Stimulated activated CD8-positive, alpha-beta memory T cell treated with anti-CD3 and anti-CD28 coated beads, Interleukin-7, amount 100 ng/mL, for 1 hour (primary cell): Measurements from ENCODE around the gene FYN.

Experiments used
- DNase-seq, 2 donors: peaks; one replicate each; pipeline ENCODE4 v3.0.0-alpha.2; 2020; ENCODE audit warnings: low read depth in 2 of 2

The FYN gene

GRCh38 chr6:111769365-111770152 is 103.7 kb downstream of the FYN start:
- no peak for DNase-seq

- DNase-seq: no peak
Observed at GRCh38 chr6:111768431-111768770, 104.9 kb downstream of the FYN start.

- DNase-seq: no peak
Observed at GRCh38 chr6:111767752-111768430, 105.4 kb downstream of the FYN start.

- DNase-seq: no peak
Observed at GRCh38 chr6:111766201-111766857, 106.9 kb downstream of the FYN start.

- DNase-seq: no peak
Observed at GRCh38 chr6:111765763-111766162, 107.5 kb downstream of the FYN start.

- peak in 1 of 2 donors; percentile 27 for DNase-seq
Observed at GRCh38 chr6:111764238-111765175, 108.7 kb downstream of the FYN start.

GRCh38 chr6:111763381-111763780 is 109.9 kb downstream of the FYN start:
- no peak for DNase-seq

GRCh38 chr6:111761783-111762312 is 111.4 kb downstream of the FYN start:
- no peak for DNase-seq

- DNase-seq: no peak
Observed at GRCh38 chr6:111761212-111761611, 112.0 kb downstream of the FYN start.

GRCh38 chr6:111759836-111760785 is 113.1 kb downstream of the FYN start:
- no peak for DNase-seq

GRCh38 chr6:111759331-111759835 is 113.9 kb downstream of the FYN start:
- no peak for DNase-seq

- no peak for DNase-seq
Observed at GRCh38 chr6:111758608-111759329, 114.5 kb downstream of the FYN start.

GRCh38 chr6:111757342-111757741 is 115.9 kb downstream of the FYN start:
- no peak for DNase-seq

- no peak for DNase-seq
Observed at GRCh38 chr6:111754423-111754822, 118.8 kb downstream of the FYN start.

GRCh38 chr6:111753573-111753972 is 119.7 kb downstream of the FYN start:
- no peak for DNase-seq

GRCh38 chr6:111752476-111752875 is 120.8 kb downstream of the FYN start:
- DNase-seq: no peak

GRCh38 chr6:111750753-111751673 is 122.2 kb downstream of the FYN start:
- DNase-seq: no peak

- DNase-seq: no peak
Observed at GRCh38 chr6:111750153-111750552, 123.1 kb downstream of the FYN start.
